ENCODE results near the gene DDX39A. TPM values are rescaled to one million over a fixed set of nuclear protein-coding genes. Genes with fewer than 3 reads are reported as not detected.

DDX39A gene
- total RNA-seq, 1 experiment from 2014 or later = 170 TPM

GRCh38 chr19:14434543-14435319, 15.6 kb upstream of the DDX39A start:
- peak; percentile 78 for DNase-seq (ENCODE audit: low read depth)

DNA sequence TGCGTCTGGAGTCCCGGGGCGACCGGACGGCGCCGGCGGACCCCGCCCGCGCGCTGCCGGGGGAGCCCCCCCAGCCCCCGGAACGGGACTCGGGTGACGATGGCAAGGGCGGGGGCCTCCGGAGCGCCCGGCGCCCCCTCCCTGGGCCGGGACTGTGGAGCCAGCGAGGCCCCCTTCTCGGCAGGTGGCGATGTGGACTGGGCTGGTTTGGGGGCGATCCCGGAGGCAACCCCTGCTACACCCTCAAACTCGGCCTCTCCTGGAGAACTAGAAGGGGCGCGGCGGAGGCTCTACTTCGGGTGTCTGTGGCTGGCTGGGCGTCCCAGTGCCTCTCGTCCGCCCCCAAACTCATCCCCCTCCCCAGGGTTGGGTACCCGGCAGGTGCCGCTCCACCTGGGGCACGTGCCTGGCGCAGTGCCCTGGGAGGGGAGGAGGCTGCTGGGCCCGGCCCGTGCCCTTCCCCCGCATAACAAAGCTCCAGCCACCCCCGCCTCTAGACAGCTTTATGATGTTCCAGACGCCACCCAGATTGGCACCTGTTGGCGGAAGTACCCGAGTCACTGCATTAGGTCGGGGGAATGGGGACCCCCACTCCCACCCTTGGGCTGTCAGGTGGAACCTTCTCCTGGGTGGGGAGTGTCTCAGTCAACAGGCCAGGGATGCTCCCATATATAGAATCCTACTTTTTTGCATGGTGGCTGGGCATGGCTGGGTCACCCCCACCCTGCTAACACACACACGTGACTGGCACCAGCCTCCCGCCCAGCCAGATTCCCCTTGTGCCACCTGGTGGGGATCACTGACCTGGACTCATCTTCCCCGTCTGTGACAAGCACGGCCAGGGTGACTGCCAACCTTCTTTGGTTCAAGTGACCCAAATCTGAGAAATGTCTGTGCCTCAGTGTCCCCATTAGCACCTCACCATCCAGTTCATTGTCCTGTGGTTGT, 14.7 kb upstream of the DDX39A start:
- no peak for DNase-seq (ENCODE audit: low read depth)

DNA sequence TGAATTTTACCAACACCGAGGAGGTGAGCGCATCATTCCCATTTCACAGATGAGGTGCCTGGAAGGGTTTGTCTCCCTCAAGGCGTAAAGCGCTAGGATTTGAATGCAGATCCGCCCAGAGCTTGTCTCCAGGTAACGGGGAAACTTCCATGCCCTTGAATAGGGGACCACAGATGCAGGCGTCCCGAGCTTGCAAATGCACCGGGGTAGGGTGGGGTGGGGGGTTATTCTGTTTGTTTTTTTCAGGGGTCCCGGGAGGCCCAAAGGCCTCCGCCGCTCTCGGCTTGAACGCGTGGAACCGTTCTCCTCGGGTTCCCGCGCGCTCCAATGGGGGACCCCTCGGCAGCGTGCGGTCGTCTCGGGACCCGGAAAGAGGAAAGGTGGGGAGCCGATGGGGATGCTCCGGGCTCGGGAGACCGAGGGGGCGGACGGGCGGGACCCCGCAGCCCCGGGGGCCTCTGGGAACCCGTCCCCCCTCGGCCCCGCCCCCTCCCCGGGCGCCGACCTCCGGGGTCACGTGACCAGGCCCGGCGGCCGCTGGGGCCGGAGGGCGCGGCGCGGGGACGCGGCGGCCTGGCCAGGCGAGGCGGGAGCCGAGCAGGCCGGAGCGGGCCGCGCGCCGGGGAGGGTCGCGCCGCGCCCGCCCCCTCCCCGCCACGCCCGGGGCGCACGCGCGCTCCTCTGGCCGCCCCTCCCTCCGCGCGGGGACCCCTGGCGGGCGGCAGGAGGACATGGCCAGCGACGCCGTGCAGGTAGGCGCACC, 13.8 kb upstream of the DDX39A start, which contains the start of gene PKN1:
PKN1 (plus strand) TSS at position 516 of the 763 bp plus-strand sequence; CDS start at position 732, 216 bp downstream.
- DNase-seq (ENCODE audit: low read depth) = no peak

- no peak for DNase-seq (ENCODE audit: low read depth)
Measured at GRCh38 chr19:14430712-14431111, 11.6 kb upstream of the DDX39A start.

- no peak for DNase-seq (ENCODE audit: low read depth)
Measured at GRCh38 chr19:14428882-14429416, 9.8 kb upstream of the DDX39A start.

- peak; percentile 28 for DNase-seq (ENCODE audit: low read depth)
Measured at GRCh38 chr19:14427461-14427860, 8.3 kb upstream of the DDX39A start.

DNA sequence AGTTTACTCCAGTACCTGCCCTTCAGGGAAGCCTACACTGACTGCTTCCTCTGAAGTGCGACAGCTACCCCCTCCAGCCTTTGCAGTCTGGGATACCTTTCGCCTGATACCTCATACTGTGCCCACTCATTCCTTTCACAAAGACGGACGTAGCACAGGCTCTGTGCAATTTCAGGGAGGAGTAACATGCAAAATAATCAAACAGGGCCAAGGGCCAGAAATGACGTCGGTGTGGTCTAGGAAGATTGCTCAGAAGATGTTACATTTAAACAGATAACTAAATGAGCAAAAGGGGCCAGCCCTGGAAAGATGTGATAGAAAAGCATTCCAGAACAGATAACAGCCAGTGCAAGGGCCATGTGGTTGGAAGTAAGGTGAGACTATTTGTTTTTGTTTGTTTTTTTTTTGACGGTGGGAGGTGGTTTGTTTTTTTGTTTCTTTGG, 6.6 kb upstream of the DDX39A start:
- DNase-seq (ENCODE audit: low read depth) = no peak

- no peak for DNase-seq (ENCODE audit: low read depth)
Measured at GRCh38 chr19:14418856-14419105, 360 bp downstream of the DDX39A start.

DNA sequence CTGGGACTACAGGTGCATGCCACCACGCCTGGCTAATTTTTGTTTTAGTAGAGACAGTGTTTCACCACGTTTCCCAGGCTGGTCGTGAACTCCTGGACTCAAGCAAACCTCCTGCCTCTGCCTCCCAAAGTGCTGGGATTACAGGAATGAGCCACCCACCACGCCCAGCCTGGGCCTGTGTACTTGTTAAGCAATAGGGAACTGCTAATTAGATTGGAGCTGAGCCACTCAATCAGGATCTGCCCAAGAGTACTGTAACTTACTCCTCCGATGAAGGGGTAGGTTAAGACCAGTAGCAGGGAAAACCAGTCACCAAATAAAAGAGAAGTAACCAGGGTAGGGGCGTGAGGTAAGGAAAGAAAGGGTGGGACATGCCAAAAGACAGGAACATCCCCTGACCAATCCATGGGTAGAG, 2.3 kb downstream of the DDX39A start:
- no peak for DNase-seq (ENCODE audit: low read depth)

- no peak for DNase-seq (ENCODE audit: low read depth)
Measured at GRCh38 chr19:14414926-14415690, 4.0 kb downstream of the DDX39A start.

- peak; percentile 65 for DNase-seq (ENCODE audit: low read depth)
Measured at GRCh38 chr19:14413693-14414181, 5.4 kb downstream of the DDX39A start.

DNA sequence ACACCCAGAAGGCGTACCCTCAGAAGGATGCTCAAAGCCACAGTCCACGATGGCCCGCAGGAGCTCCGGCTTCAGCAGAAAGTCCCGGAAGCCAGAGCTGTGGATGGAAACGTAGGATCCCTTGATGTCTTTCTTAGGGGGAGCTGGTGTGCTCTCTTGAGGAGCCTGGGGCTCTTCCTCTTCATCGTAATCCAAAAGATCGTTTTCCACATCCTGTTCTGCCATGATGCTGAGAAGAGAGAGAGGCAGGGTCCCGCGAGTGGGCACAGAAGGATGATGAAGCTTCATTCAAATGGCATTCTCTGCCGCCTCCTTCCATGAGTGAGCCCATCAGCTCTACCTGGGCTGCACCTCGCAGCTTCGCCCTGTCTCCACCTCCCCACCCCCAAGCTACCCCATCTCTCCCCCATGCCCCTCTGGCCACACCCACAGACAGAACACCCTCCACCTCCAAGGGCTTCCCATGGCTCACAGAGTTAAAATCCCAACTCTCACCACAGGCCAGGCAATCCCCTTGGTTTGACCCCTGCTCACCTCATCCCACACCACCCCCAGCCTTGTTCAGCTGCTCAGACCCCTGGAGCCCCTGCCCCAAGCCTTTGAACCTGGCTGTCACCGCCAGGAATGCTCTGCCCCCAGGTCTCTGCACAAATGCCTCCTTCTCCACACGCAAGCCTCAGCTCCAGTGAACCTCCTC, 6.0 kb downstream of the DDX39A start:
- DNase-seq (ENCODE audit: low read depth) = no peak

- DNase-seq (ENCODE audit: low read depth) = no peak
Measured at GRCh38 chr19:14412324-14412995, 6.7 kb downstream of the DDX39A start.

- no peak for DNase-seq (ENCODE audit: low read depth)
Measured at GRCh38 chr19:14411938-14412245, 7.2 kb downstream of the DDX39A start.

- DNase-seq (ENCODE audit: low read depth) = no peak
Measured at GRCh38 chr19:14411161-14411937, 7.8 kb downstream of the DDX39A start.

DNA sequence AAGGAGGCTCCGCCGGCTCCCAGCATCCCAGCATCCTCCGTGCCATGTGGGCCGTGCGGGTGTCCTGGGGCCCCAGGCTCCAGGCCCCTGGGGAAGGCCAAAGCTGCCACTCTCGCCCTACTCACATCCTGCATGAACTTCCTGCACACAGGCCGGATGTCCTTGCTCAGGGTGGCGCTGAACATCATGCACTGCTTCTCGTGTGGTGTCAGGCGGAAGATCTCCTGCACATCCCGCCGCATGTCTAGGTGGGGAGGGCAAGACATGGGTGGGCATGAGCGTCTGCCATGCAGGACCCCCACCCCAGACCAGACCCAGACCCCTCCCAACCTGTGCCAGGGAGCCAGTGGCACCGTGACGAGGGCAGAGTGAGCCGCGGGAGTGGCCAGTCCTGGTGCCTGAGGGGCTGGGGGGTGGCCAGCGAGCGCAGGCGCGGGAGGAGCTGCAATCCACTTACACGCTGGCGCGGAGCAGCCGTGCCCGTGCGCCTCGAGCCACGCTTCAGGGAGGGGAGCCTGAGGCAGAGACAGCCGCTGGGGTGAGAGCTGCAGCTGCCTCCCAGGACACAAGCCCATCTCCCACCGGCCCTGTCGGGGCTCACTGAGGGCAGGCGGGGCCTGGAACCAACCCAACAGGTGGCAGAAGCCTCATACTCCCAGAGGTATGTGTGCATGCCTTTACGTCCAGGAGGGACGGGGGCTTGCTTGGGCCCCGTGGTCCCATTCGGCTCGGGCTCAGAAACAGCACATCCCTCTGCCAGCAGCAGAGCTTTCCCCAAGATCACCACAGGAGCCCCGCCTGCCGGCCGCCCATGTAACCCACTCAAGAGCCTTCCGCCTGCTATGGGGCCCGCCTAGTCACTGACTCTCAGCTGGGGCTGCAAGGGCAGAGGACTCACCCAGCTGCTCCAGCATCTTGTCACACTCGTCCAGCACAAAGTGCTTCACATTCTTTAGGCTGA, 8.8 kb downstream of the DDX39A start:
- no peak for DNase-seq (ENCODE audit: low read depth)

GRCh38 chr19:14409146-14410023, 9.8 kb downstream of the DDX39A start:
- DNase-seq (ENCODE audit: low read depth) = no peak

Data from LHCN-M2 (cell line).